A549 (cell line): ENCODE measurements around the gene OPCML.

Source experiments
- CBX8 ChIP-seq: fragments of 200-600 bp; sonication (generic); IDR thresholded peaks from 2 replicates; pipeline ENCODE4 v1.6.1; 2016
- CEBPB ChIP-seq, 2 experiments: fragments of >200 bp in 1 of 2; sonication (Bioruptor Twin) in 1 of 2; formaldehyde crosslinking in 1 of 2; IDR thresholded peaks; 2 replicates each; pipeline ENCODE4 v1.6.1; 2012 to 2016
- CHD4 ChIP-seq: fragments of 200-600 bp; sonication (generic); IDR thresholded peaks from 2 replicates; pipeline ENCODE4 v1.6.1; 2016; ENCODE audit warnings: antibody characterized with exemption, mild to moderate bottlenecking, borderline replicate concordance
- EP300 ChIP-seq, 2 experiments: fragments of >200 bp; sonication (Bioruptor Twin); formaldehyde crosslinking; IDR thresholded peaks; 2 replicates in 1 of 2; 3 replicates in 1 of 2; pipeline ENCODE4 v1.6.1; 2016 to 2017
- GATA3 ChIP-seq: IDR thresholded peaks from 2 replicates; pipeline ENCODE4 v1.6.1; 2012; ENCODE audit warnings: borderline replicate concordance
- JUNB ChIP-seq: fragments of >200 bp; sonication (Bioruptor Twin); formaldehyde crosslinking; IDR thresholded peaks from 2 replicates; pipeline ENCODE4 v1.6.1; 2016
- KDM5A ChIP-seq: fragments of 200-600 bp; sonication (generic); IDR thresholded peaks from 2 replicates; pipeline ENCODE4 v1.6.1; 2016; ENCODE audit warnings: antibody characterized with exemption, mild to moderate bottlenecking
- POLR2A ChIP-seq: IDR thresholded peaks from 2 replicates; pipeline ENCODE4 v1.6.1; 2012; ENCODE audit warnings: mild to moderate bottlenecking, low read length
- RCOR1 ChIP-seq: fragments of 150-350 bp; IDR thresholded peaks from 2 replicates; pipeline ENCODE4 v1.6.1; 2014; ENCODE audit warnings: antibody characterized with exemption, low read length, low read depth
- SMC3 ChIP-seq: fragments of >200 bp; sonication (Bioruptor Twin); formaldehyde crosslinking; IDR thresholded peaks from 3 replicates; pipeline ENCODE4 v1.6.1; 2018; ENCODE audit warnings: inconsistent platforms
- ZSCAN20 ChIP-seq: fragments of 250-450 bp; sonication (Bioruptor Pico); IDR thresholded peaks from 2 replicates; pipeline ENCODE4 v1.8.0; 2022; ENCODE audit warnings: mild to moderate bottlenecking, moderate library complexity
- TF ChIP-seq, protein P1 (sequence below): fragments of >200 bp; sonication (Bioruptor Twin); formaldehyde crosslinking; IDR thresholded peaks from 3 replicates; pipeline ENCODE4 v1.5.1; 2016
- TF ChIP-seq, protein P2 (sequence below): IDR thresholded peaks from 2 replicates; pipeline ENCODE4 v1.6.1; 2012
- TF ChIP-seq, protein P3 (sequence below): fragments of 200-600 bp; sonication (generic); IDR thresholded peaks from 2 replicates; pipeline ENCODE4 v1.6.1; 2016; ENCODE audit warnings: antibody characterized with exemption, mild to moderate bottlenecking, moderate library complexity

DNA sequence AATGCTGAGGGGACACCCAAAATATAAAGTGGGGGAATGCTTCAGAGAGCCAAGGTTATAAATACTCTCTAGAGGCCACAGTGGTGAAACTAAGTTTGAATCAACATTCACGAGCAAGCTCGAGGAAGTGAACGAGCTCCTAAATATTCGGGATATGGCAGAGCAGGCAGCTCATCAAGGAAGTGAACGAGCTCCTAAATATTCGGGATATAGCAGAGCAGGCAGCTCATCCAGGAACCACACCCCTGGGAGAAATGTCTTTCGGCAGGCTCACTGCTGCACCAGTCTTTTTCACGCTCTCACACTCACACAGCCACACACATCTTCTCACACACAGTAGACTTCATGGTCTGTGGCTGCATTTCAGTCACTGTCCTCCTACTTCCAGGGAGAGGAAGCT, 787.5 kb downstream of the OPCML start:
- no peak for TF ChIP-seq JUNB
- TF ChIP-seq, protein P1, sequence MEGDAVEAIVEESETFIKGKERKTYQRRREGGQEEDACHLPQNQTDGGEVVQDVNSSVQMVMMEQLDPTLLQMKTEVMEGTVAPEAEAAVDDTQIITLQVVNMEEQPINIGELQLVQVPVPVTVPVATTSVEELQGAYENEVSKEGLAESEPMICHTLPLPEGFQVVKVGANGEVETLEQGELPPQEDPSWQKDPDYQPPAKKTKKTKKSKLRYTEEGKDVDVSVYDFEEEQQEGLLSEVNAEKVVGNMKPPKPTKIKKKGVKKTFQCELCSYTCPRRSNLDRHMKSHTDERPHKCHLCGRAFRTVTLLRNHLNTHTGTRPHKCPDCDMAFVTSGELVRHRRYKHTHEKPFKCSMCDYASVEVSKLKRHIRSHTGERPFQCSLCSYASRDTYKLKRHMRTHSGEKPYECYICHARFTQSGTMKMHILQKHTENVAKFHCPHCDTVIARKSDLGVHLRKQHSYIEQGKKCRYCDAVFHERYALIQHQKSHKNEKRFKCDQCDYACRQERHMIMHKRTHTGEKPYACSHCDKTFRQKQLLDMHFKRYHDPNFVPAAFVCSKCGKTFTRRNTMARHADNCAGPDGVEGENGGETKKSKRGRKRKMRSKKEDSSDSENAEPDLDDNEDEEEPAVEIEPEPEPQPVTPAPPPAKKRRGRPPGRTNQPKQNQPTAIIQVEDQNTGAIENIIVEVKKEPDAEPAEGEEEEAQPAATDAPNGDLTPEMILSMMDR: no peak
- TF ChIP-seq, protein P2, sequence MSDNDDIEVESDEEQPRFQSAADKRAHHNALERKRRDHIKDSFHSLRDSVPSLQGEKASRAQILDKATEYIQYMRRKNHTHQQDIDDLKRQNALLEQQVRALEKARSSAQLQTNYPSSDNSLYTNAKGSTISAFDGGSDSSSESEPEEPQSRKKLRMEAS: no peak
- no peak for TF ChIP-seq RCOR1
- TF ChIP-seq EP300 (IDR thresholded peaks at IDR 0.05): no peak
- TF ChIP-seq POLR2A: no peak
- no peak for TF ChIP-seq SMC3
- no peak for TF ChIP-seq GATA3
- TF ChIP-seq ZSCAN20 (CRISPR knock-in tag): no peak
- TF ChIP-seq CEBPB (IDR thresholded peaks at IDR 0.05): no peak
- TF ChIP-seq CBX8: no peak
- TF ChIP-seq CHD4: no peak
- TF ChIP-seq, protein P3, sequence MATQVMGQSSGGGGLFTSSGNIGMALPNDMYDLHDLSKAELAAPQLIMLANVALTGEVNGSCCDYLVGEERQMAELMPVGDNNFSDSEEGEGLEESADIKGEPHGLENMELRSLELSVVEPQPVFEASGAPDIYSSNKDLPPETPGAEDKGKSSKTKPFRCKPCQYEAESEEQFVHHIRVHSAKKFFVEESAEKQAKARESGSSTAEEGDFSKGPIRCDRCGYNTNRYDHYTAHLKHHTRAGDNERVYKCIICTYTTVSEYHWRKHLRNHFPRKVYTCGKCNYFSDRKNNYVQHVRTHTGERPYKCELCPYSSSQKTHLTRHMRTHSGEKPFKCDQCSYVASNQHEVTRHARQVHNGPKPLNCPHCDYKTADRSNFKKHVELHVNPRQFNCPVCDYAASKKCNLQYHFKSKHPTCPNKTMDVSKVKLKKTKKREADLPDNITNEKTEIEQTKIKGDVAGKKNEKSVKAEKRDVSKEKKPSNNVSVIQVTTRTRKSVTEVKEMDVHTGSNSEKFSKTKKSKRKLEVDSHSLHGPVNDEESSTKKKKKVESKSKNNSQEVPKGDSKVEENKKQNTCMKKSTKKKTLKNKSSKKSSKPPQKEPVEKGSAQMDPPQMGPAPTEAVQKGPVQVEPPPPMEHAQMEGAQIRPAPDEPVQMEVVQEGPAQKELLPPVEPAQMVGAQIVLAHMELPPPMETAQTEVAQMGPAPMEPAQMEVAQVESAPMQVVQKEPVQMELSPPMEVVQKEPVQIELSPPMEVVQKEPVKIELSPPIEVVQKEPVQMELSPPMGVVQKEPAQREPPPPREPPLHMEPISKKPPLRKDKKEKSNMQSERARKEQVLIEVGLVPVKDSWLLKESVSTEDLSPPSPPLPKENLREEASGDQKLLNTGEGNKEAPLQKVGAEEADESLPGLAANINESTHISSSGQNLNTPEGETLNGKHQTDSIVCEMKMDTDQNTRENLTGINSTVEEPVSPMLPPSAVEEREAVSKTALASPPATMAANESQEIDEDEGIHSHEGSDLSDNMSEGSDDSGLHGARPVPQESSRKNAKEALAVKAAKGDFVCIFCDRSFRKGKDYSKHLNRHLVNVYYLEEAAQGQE: no peak
- no peak for TF ChIP-seq KDM5A
